Breast epithelium (tissue), 3 donors: Measurements from ENCODE around the gene PPARA.

Experiments used
- CTCF ChIP-seq, 3 donors: fragments of 450-650 bp; IDR thresholded peaks; one replicate each; pipeline ENCODE4 v1.5.1; 2016 to 2017; ENCODE audit warnings: antibody characterized with exemption in 3 of 3, mild to moderate bottlenecking in 3 of 3, moderate library complexity in 3 of 3
- POLR2A ChIP-seq: fragments of 450-650 bp; IDR thresholded peaks from one replicate; pipeline ENCODE4 v1.6.1; 2016; ENCODE audit warnings: antibody characterized with exemption, mild to moderate bottlenecking, moderate library complexity

GRCh38 chr22:46238541-46238940 lies 88.2 kb downstream of the PPARA start:
- TF ChIP-seq POLR2A: no peak
- no peak for TF ChIP-seq CTCF (IDR thresholded peaks at IDR 0.05)
